ENCODE measurements around the gene CPD. TPM values are rescaled to one million over a fixed set of nuclear protein-coding genes. Genes with fewer than 3 reads are reported as not detected.

The CPD gene
- total and polyA plus RNA-seq, 9 of the 15 experiments (the other 6 are each of a cell fraction or from before 2014, with no cell fraction given) = 4.5 to 24.4 (median 20.4) TPM

GRCh38 chr17:30454635-30455034 is 75.9 kb downstream of the CPD start (continued):
- TF ChIP-seq CHD7 (IDR thresholded peaks at IDR 0.05; ENCODE audit: low read depth, low read length) (no peak), U2AF1 (optimal IDR thresholded peaks at IDR 0.05; ENCODE audit: low read depth, low read length) (no peak), SAFB (IDR thresholded peaks at IDR 0.05; ENCODE audit: borderline replicate concordance, low read depth, low read length) (no peak), MAFK (IDR thresholded peaks at IDR 0.05; ENCODE audit: low read length) (no peak), ZBTB5 (IDR thresholded peaks at IDR 0.05) (no peak)
